OCI-M1 (cell line): ENCODE measurements around the gene NUDT22.

ENCODE experiments used
- DNase-seq: peaks from one replicate; lab custom pipeline; 2025; lab: John Stamatoyannopoulos, UW

Gene NUDT22

GRCh38 chr11:64269540-64270220 is 43.6 kb downstream of the NUDT22 start:
- DNase-seq, result peak; percentile 99

GRCh38 chr11:64275031-64275800 is 49.1 kb downstream of the NUDT22 start:
- no peak for DNase-seq

DNA sequence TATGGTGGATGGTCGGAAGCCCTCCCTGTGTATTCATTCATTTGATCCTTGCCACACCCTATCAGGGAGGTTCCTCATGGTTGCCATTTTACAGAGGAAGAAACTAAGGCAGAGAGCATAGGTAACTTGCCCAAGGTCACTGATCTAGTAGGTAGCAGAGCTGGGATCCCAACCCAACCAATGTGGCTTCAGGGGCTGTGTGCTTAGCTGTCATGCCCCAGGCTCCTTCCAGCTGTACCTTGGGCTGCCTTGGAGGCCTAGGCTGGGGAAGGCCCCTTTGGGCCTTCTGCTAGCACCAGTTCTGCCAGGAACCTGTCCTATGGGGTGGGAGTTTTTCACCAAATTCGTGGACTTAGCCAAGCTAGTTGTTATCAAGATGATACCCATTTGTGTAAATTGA is 49.8 kb downstream of the NUDT22 start:
- no peak for DNase-seq

- no peak for DNase-seq
Observed at GRCh38 chr11:64276653-64277431, 50.8 kb downstream of the NUDT22 start.

- DNase-seq, result no peak
Observed at GRCh38 chr11:64278576-64279190, 52.6 kb downstream of the NUDT22 start.
